ENCODE data around the gene MUTYH. TPM values are rescaled to one million over a fixed set of nuclear protein-coding genes. Genes with fewer than 3 reads are reported as not detected.

Gene MUTYH
- polyA plus RNA-seq, 2 of the 4 experiments (the other 2 are of a cell fraction) = 9.0 to 12.4 TPM

- Histone ChIP-seq H3K4me3 (no peak overlapping the region), H3K4me2 (no peak overlapping the region), H3K9me3 (no peaks in the 10 kb centered on the region), H3K4me1 (no peaks in the 10 kb centered on the region), H3K27ac (no peak overlapping the region)
- WGBS (ENCODE audit: missing lambda C conversion rate) = 36% methylated on average over 2 of the region's 2 CpGs
- no peak for ATAC-seq
- ChIA-PET CTCF (interaction anchor here (0.9 to 9.5 kb wide), 3 partner anchors 15 to 341 kb away, joined by 3 to 157 read pairs (median 3); partner anchors contain the start of genes MUTYH and TESK2), POLR2A (interaction anchor here (1.4 kb wide), 1 partner anchor 166 kb away, joined by 3 read pairs; the partner anchor contains the start of gene PRDX1)
- TF ChIP-seq ZFP36 (IDR thresholded peaks at IDR 0.05; ENCODE audit: borderline replicate concordance, partially characterized antibody) = no peak
- TF ChIP-seq NR3C1 (IDR thresholded peaks at IDR 0.05) = no peak
- TF ChIP-seq HOXB13 (CRISPR knock-in tag; IDR thresholded peaks at IDR 0.05; ENCODE audit: low read depth) = no peak
- no peak for TF ChIP-seq NFE2L2 (conservative IDR thresholded peaks at IDR 0.05; ENCODE audit: low read length)
- no peak for TF ChIP-seq KDM1A (IDR thresholded peaks at IDR 0.05; ENCODE audit: low read depth)
- no peak for TF ChIP-seq ZNF302 (CRISPR knock-in tag; IDR thresholded peaks at IDR 0.05)
- no peak for TF ChIP-seq FOXS1 (CRISPR knock-in tag; IDR thresholded peaks at IDR 0.05)
- no peak for TF ChIP-seq REST (IDR thresholded peaks at IDR 0.05)
- TF ChIP-seq KDM5A (IDR thresholded peaks at IDR 0.05) = no peak
- TF ChIP-seq MAZ (IDR thresholded peaks at IDR 0.05; ENCODE audit: borderline replicate concordance, low read depth, low read length) = no peak
- no peak for TF ChIP-seq BCL3 (IDR thresholded peaks at IDR 0.05)
- no peak for TF ChIP-seq FOSB (CRISPR knock-in tag; IDR thresholded peaks at IDR 0.05)
- no peak for TF ChIP-seq BHLHE40 (IDR thresholded peaks at IDR 0.05; ENCODE audit: low read depth, low read length)
- no peak for TF ChIP-seq SMC3 (IDR thresholded peaks at IDR 0.05)
- TF ChIP-seq GATA3 (IDR thresholded peaks at IDR 0.05; ENCODE audit: borderline replicate concordance) = no peak
- no peak for TF ChIP-seq RAD21 (conservative IDR thresholded peaks at IDR 0.05 in 1 of 2, IDR thresholded peaks at IDR 0.05 in 1 of 2)
- no peak for TF ChIP-seq TP53 (CRISPR knock-in tag; IDR thresholded peaks at IDR 0.05)
- no peak for TF ChIP-seq POLR2A (IDR thresholded peaks at IDR 0.05; ENCODE audit: low read length)
- no peak for TF ChIP-seq FOSL2 (IDR thresholded peaks at IDR 0.05)
- TF ChIP-seq FOSL2 (CRISPR knock-in tag; IDR thresholded peaks at IDR 0.05) = no peak
- FAIRE-seq = no peak
- DNase-seq (ENCODE audit: low read depth in 1 of 2, low spot score in 1 of 2) = no peak
Measured at GRCh38 chr1:45355683-45356082, 15.4 kb upstream of the MUTYH start.

- no peak for ATAC-seq
- no peak for TF ChIP-seq POLR2AphosphoS2 (conservative IDR thresholded peaks at IDR 0.05; ENCODE audit: low read length)
- TF ChIP-seq ELK1 (IDR thresholded peaks at IDR 0.05; ENCODE audit: low read depth, low read length) = no peak
- no peak for DNase-seq (ENCODE audit: low read depth in 1 of 2, low spot score in 1 of 2)
- H3K4me2 ChIP-seq = no peak overlapping the region
- 65% methylated on average over 4 of the region's 4 CpGs for WGBS (ENCODE audit: missing lambda C conversion rate)
- CTCF ChIA-PET = interaction anchor here (0.6 to 9.5 kb wide), 4 partner anchors 14 to 378 kb away, joined by 3 to 157 read pairs (median 3); partner anchors contain the start of genes MUTYH and TESK2
- no peak for FAIRE-seq
- no peak overlapping the region for H3K4me3 ChIP-seq
- H3K27ac ChIP-seq = no peak overlapping the region
- POLR2A ChIA-PET = no interaction called here
- H3K4me1 ChIP-seq = no peaks in the 10 kb centered on the region
- H3K9me3 ChIP-seq = no peaks in the 10 kb centered on the region
Measured at GRCh38 chr1:45354838-45355237, 14.6 kb upstream of the MUTYH start.

Measured in A549 (cell line).